ENCODE measurements around the gene HEG1.
A peak's percentile ranks its signal among the peaks of the same experiment; 100 is the strongest.
"Not testable (repeated sequence)": the region's sequence is repeated elsewhere in the genome, so short reads cannot be mapped to it uniquely, and the experiment has no call there.

HEG1 gene, protein sequence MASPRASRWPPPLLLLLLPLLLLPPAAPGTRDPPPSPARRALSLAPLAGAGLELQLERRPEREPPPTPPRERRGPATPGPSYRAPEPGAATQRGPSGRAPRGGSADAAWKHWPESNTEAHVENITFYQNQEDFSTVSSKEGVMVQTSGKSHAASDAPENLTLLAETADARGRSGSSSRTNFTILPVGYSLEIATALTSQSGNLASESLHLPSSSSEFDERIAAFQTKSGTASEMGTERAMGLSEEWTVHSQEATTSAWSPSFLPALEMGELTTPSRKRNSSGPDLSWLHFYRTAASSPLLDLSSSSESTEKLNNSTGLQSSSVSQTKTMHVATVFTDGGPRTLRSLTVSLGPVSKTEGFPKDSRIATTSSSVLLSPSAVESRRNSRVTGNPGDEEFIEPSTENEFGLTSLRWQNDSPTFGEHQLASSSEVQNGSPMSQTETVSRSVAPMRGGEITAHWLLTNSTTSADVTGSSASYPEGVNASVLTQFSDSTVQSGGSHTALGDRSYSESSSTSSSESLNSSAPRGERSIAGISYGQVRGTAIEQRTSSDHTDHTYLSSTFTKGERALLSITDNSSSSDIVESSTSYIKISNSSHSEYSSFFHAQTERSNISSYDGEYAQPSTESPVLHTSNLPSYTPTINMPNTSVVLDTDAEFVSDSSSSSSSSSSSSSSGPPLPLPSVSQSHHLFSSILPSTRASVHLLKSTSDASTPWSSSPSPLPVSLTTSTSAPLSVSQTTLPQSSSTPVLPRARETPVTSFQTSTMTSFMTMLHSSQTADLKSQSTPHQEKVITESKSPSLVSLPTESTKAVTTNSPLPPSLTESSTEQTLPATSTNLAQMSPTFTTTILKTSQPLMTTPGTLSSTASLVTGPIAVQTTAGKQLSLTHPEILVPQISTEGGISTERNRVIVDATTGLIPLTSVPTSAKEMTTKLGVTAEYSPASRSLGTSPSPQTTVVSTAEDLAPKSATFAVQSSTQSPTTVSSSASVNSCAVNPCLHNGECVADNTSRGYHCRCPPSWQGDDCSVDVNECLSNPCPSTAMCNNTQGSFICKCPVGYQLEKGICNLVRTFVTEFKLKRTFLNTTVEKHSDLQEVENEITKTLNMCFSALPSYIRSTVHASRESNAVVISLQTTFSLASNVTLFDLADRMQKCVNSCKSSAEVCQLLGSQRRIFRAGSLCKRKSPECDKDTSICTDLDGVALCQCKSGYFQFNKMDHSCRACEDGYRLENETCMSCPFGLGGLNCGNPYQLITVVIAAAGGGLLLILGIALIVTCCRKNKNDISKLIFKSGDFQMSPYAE (N-terminal part only)

DNA sequence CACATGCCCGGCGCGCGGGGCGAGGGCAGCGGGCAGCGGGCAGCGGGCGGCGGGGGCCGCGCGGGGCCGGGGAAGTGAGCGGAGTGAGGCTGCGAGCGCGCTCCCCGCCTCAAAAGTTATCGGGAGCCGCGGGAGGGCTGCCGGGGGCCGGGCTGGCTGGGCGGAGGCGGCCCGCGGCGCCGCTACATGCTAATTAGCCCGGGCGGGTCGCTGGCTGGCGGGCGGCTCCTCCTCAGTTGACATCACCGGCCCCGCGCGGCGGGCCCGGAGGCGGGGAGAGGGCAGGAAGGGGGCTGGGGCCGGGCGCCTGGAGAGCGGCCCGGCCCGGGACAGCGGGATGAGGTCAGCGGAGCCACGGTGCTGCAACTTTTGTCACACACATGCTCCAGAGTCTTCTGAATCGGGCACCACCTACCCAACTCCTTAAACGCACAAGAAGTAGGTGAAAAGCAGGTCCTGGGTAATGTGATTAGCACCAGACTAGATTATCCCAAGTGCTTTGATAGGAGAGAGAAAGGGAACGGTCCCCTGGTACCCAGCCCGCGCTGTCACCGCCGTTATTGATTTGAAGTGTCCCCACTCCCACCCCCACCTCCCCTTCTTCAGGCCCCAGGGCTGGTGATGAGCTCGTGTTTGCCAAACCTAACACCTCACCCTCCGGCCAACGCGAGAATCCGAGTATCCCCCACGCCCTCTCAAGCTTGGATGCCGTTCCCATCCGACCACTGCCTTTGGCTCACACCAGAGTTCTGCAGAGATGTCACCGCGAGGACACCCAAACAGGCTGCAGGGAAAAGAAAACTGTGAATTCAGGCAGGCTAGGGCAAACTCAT is at the start of gene HEG1:
Gene HEG1, minus strand, starts transcription at position 85 of the 833 bp plus-strand sequence. CDS start 107 bp downstream, outside the sequence.
- Mint-ChIP-seq H3K4me1 (ENCODE audit: low read depth) (peaks cover 45% of the 10 kb centered on the region), H3K4me3 (peak within 1 kb of the TSS; percentile 99)

DNA sequence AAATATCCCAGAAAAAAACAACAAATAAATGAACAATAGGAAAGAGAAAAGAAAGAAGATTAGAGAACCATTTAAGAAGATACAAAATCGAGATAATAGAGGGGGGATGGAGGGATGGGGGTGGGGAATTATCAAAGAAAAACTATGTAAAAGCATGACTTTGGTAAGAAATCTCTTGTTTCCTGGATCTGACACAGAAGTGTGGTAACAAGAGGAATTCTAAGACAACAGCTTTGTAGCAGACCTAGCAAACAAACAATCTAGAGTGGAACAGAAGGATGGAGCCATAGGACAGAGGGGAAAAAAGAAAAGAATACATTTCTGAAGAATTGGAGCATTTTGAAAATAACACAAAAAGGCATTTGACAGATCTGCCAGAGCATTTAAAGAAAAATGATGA is 49.3 kb upstream of the HEG1 start:
- Mint-ChIP-seq H3K27ac (no peak overlapping the region), H3K4me3 (no peak overlapping the region), H3K4me1 (ENCODE audit: low read depth) (peaks cover 4% of the 10 kb centered on the region), H3K27me3 (ENCODE audit: low read depth) (peaks cover 32% of the 10 kb centered on the region), H3K36me3 (ENCODE audit: low read depth) (no peaks in the 10 kb centered on the region), H3K9me3 (peaks cover 10% of the 10 kb centered on the region)

More for the DNA sequence above, at the start of gene HEG1:
- Mint-ChIP-seq H3K27me3 (ENCODE audit: low read depth) (peaks cover 42% of the 10 kb centered on the region), H3K27ac (peak within 1 kb of the TSS; percentile 93), H3K36me3 (ENCODE audit: low read depth) (peaks cover 9% of the 10 kb centered on the region), H3K9me3 (no peaks in the 10 kb centered on the region)

DNA sequence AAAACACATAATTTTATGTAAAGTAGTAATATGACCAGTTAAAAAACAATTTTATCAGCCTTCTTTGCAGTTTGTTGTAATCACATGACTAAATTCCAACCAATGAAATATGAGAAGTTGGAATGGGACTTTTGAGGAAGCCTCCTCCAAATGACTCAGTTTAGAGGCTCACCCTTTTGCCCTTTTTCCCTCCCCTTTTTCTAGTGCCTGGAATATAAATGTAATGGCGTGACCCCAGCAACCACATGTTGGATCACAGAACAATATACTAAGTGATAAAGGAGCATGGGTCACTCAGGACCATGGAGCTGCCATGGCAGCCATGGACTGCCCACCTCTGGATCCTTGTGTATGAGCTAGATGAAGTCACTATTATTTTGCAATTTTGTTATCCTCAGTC is 48.8 kb upstream of the HEG1 start:
- Mint-ChIP-seq H3K9me3 (peaks cover 14% of the 10 kb centered on the region), H3K36me3 (ENCODE audit: low read depth) (peaks cover 2% of the 10 kb centered on the region), H3K27me3 (ENCODE audit: low read depth) (peaks cover 37% of the 10 kb centered on the region), H3K27ac (no peak overlapping the region), H3K4me3 (no peak overlapping the region), H3K4me1 (ENCODE audit: low read depth) (peaks cover 4% of the 10 kb centered on the region)

DNA sequence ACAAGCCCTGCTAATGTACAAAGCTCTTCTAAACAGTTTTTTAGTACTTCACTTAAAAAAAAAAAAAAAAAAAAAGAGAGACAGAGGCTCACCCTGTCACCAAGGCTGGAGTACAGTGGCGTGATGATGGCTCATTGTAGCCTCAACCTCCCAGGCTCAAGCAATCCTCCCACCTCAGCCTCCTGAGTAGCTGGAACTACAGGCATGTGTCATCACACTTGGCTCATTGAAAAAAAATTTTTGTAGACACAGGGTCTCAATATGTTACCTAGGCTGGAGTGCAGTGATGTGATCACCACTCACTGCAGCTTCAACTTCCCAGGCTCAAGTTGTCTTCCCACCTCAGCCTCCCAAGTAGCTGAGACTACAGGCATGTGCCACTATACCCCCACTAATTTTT is 47.6 kb upstream of the HEG1 start:
- Mint-ChIP-seq H3K27ac (no peak overlapping the region), H3K27me3 (ENCODE audit: low read depth) (peaks cover 34% of the 10 kb centered on the region), H3K4me3 (no peak overlapping the region), H3K36me3 (ENCODE audit: low read depth) (peaks cover 2% of the 10 kb centered on the region), H3K9me3 (peaks cover 14% of the 10 kb centered on the region), H3K4me1 (ENCODE audit: low read depth) (no peaks in the 10 kb centered on the region)

DNA sequence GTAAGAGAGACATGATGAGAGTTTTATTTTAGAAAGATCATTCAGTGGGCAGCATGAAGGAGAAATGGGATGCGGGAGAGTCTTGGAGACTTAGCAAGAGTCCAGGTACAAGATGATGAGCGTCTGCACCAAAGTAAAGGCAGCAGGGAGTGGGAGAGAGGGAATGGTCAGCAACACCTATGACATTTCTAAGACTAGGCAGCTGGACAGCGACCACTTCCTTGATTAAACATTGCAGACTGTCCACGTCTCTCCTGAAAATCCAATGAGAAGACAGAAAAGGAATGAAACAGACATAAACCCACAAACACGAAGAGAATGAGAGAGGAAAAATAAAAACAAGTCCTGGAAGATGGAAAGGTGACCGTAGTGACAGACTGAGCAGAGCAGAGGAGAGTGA is 46.7 kb upstream of the HEG1 start:
- Mint-ChIP-seq H3K36me3 (ENCODE audit: low read depth) (peaks cover 2% of the 10 kb centered on the region), H3K4me1 (ENCODE audit: low read depth) (no peaks in the 10 kb centered on the region), H3K4me3 (no peak overlapping the region), H3K9me3 (peaks cover 14% of the 10 kb centered on the region), H3K27ac (no peak overlapping the region), H3K27me3 (ENCODE audit: low read depth) (peaks cover 34% of the 10 kb centered on the region)

DNA sequence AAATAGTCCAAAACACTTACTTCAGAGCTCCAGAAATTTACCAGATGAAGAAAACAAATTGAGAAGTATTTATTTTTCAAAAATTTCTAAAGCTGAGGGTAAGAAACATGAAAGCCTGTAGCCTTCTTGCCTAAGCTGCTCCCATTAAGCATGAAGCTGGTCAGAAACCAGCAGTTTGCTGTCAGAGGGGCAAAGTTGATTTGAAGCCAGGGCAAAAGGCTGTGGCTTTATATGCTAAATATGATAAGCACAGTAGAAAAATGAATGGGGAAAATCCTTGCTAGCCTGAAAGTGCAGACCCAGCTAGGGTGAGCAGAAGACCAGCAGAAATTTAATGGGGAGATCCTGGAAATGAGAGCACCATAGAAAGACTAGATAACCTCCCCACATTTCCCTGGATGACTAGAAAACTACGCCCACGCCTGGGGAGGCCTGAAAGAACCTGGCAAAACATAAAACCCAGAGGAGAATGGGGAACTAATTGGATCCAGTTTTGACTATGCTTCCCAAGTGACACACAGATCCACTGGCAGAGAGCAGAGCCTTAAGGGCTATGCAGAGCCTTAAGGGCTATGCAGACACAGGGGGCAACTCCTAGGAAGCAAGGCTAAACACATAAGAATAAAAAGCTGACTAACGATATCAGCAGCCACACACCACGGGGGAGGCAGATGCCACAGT is 43.0 kb upstream of the HEG1 start:
- H3K4me3 Mint-ChIP-seq: no peak overlapping the region
- peaks cover 2% of the 10 kb centered on the region for H3K36me3 Mint-ChIP-seq (ENCODE audit: low read depth)
- peaks cover 19% of the 10 kb centered on the region for H3K27me3 Mint-ChIP-seq (ENCODE audit: low read depth)
- no peaks in the 10 kb centered on the region for H3K4me1 Mint-ChIP-seq (ENCODE audit: low read depth)
- peaks cover 4% of the 10 kb centered on the region for H3K9me3 Mint-ChIP-seq
- no peak overlapping the region for H3K27ac Mint-ChIP-seq

DNA sequence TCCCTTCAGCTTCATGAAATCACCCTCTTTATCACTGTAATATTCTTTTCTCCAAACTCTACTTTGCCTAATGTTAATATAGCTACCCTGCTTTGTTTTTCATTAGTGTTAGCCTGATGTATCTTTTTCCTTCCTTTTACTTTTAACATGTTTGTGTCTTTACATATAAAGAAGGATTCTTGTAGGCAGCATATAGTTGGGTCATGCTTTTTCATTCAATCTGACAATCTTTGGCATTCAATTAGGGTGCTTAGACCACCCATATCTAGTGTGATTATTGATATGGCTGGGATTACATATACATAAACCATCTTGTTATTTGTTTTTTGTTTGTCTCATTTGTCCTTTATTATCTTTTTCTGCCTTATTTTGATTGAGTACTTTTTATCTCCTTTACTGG is 34.9 kb upstream of the HEG1 start:
- H3K27ac Mint-ChIP-seq: no peak overlapping the region
- H3K9me3 Mint-ChIP-seq: peaks cover 7% of the 10 kb centered on the region
- peaks cover 39% of the 10 kb centered on the region for H3K27me3 Mint-ChIP-seq (ENCODE audit: low read depth)
- H3K4me3 Mint-ChIP-seq: no peak overlapping the region
- no peaks in the 10 kb centered on the region for H3K36me3 Mint-ChIP-seq (ENCODE audit: low read depth)
- H3K4me1 Mint-ChIP-seq (ENCODE audit: low read depth): no peaks in the 10 kb centered on the region

DNA sequence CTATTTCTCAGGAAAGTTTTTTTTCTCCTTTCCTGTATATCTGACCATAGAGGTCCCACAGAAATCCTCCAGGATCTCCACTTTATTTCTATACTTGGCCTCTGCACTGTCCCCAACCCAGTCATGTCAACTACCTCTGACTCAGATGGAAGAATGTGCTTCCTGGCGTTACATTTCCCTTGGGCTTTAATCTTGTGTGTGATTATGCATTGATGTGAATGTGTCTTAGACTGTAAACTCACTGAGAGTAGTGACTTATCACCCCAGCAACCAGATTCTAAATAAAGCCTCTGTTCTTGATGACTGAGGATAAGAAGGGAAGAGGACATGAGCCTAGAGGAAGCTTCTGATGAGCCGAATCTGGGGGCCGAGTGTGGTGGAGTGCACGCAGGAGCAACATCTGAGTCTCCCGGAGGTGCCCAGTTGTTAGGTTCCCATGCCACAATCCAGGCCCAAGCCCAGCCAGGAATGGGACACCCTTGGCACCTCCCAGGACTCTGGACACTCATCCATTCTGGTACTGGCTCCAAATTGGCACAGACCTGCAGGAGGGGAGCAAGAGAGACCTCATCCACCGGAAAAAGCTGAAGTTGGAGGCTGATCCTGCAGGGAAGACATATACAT is 32.1 kb upstream of the HEG1 start:
- H3K4me3 Mint-ChIP-seq: no peak overlapping the region
- peaks cover 7% of the 10 kb centered on the region for H3K9me3 Mint-ChIP-seq

DNA sequence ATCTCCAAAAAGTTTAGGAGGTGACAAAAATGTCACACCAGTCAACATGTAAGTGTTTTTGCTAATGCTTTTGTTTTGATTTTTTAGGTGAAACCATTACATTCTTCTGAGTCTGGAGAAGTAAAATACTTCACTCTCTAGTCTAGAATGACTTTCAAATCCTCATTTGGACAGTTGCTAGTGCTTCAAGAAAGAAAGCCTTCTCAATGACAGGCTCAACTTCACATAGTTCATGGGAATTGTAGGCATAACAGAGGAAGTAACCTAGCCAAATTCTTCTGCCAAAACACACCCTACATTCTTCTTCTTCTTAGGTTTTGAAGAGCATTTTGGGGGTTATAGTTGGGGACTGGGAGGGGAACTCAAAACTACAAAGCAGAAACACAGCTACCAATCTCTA is 29.4 kb upstream of the HEG1 start:
- no peak overlapping the region for H3K4me3 Mint-ChIP-seq
- H3K36me3 Mint-ChIP-seq (ENCODE audit: low read depth): no peaks in the 10 kb centered on the region
- peaks cover 3% of the 10 kb centered on the region for H3K4me1 Mint-ChIP-seq (ENCODE audit: low read depth)
- peaks cover 43% of the 10 kb centered on the region for H3K27me3 Mint-ChIP-seq (ENCODE audit: low read depth)
- no peak overlapping the region for H3K27ac Mint-ChIP-seq
- no peaks in the 10 kb centered on the region for H3K9me3 Mint-ChIP-seq

More for the DNA sequence above, 32.1 kb upstream of the HEG1 start:
- Mint-ChIP-seq H3K27me3 (ENCODE audit: low read depth) (peaks cover 52% of the 10 kb centered on the region), H3K36me3 (ENCODE audit: low read depth) (no peaks in the 10 kb centered on the region), H3K4me1 (ENCODE audit: low read depth) (no peaks in the 10 kb centered on the region), H3K27ac (no peak overlapping the region)

DNA sequence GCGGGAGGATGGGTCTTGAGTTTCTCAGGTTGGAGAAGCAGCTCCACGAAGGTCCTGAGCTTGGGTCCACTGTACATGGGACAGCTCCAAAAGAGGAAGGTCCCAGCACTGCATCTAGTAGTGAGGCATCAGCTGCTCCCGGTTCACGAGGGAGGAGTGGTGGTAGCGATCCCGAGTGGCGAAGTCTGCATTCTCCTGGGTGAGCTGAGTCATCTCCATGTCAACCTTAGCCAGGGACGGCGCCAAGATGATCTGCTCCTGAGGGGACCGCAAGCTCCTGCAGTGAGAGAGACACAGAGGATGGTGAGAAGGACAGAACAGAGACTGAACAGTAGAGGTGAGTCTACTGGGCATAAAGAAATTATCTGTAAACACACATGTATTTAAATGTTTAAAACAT is 28.0 kb upstream of the HEG1 start:
- H3K9me3 Mint-ChIP-seq: no peaks in the 10 kb centered on the region
- no peak overlapping the region for H3K4me3 Mint-ChIP-seq
- H3K4me1 Mint-ChIP-seq (ENCODE audit: low read depth): peaks cover 6% of the 10 kb centered on the region
- H3K36me3 Mint-ChIP-seq (ENCODE audit: low read depth): peaks cover 2% of the 10 kb centered on the region
- no peak overlapping the region for H3K27ac Mint-ChIP-seq
- H3K27me3 Mint-ChIP-seq (ENCODE audit: low read depth): peaks cover 40% of the 10 kb centered on the region

DNA sequence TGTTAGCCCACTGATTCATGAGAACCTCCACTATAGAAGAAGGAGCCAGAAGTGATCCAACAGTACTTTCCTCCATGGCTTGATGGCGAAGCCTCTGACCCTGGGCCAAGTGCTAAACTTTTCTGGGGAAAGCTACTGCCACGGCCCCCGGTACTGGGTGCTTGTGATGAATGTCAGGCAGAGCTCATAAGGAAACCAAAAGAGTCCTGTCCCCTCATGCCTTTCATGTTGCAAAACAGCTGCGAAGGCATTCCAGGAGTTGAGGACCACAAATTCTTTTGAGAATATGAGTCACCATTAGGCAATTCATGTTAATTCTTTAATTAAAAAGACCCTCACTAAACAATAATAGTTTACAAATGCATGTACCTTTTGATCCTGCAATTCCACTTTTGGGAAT is 26.5 kb upstream of the HEG1 start:
- H3K4me3 Mint-ChIP-seq; H3K4me1 Mint-ChIP-seq (ENCODE audit: low read depth); H3K36me3 Mint-ChIP-seq (ENCODE audit: low read depth); H3K27ac Mint-ChIP-seq; H3K9me3 Mint-ChIP-seq: not testable (repeated sequence)
- peaks cover 29% of the 10 kb centered on the region for H3K27me3 Mint-ChIP-seq (ENCODE audit: low read depth)

DNA sequence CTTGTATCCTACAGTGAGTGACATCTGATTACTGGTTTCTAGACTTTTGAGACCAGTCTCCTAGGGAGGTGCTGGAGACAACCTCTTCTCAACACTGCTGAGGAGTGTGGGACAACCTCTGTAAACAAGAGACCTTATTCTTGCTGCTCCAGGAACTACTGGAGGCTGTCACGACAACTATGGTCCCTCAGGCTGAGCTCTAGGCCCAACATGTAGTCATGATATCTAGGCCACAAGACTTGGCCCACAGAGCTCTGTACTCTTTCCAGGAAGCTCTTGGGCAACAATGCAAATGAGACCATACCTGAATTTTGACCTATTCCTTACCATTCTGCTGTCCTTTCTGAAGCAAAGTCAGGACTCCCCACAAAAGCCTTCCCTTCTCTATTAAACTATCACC is 24.3 kb upstream of the HEG1 start:
- peaks cover 6% of the 10 kb centered on the region for H3K4me1 Mint-ChIP-seq (ENCODE audit: low read depth)
- H3K27me3 Mint-ChIP-seq (ENCODE audit: low read depth): peaks cover 32% of the 10 kb centered on the region
- no peaks in the 10 kb centered on the region for H3K9me3 Mint-ChIP-seq
- H3K36me3 Mint-ChIP-seq (ENCODE audit: low read depth): peaks cover 2% of the 10 kb centered on the region
- no peak overlapping the region for H3K27ac Mint-ChIP-seq
- H3K4me3 Mint-ChIP-seq: no peak overlapping the region

DNA sequence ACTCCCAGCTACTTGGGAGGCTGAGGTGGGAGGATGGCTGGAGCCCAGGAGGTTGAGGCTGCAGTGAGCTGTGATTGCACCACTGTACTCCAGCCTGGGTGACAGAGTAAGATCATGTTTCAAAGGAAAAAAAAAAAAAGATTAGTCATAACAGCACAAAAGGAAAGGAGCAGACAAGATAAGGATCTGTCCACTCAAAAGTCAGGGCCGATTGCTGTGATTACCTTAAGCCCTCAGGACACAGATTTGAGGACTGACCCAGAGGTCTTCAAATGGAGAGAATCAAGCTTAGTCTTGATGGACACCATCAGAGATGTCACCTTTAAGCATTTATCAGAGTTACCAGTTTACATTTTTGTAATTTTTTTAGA is 23.9 kb upstream of the HEG1 start:
- Mint-ChIP-seq H3K36me3 (ENCODE audit: low read depth) (peaks cover 2% of the 10 kb centered on the region), H3K4me1 (ENCODE audit: low read depth) (peaks cover 6% of the 10 kb centered on the region), H3K4me3 (no peak overlapping the region), H3K27me3 (ENCODE audit: low read depth) (peaks cover 33% of the 10 kb centered on the region), H3K27ac (no peak overlapping the region), H3K9me3 (no peaks in the 10 kb centered on the region)
